GM18858 (cell line): ENCODE results near the gene CFAP44.
"Not testable (repeated sequence)": the region's sequence is repeated elsewhere in the genome, so short reads cannot be mapped to it uniquely, and the experiment has no call there.

Experiments used
- ATAC-seq: cut with Tn5 transposase; IDR thresholded peaks from one replicate; pipeline ENCODE4 v1.9.1; 2021; ENCODE audit not compliant: unreplicated experiment

Gene CFAP44, protein sequence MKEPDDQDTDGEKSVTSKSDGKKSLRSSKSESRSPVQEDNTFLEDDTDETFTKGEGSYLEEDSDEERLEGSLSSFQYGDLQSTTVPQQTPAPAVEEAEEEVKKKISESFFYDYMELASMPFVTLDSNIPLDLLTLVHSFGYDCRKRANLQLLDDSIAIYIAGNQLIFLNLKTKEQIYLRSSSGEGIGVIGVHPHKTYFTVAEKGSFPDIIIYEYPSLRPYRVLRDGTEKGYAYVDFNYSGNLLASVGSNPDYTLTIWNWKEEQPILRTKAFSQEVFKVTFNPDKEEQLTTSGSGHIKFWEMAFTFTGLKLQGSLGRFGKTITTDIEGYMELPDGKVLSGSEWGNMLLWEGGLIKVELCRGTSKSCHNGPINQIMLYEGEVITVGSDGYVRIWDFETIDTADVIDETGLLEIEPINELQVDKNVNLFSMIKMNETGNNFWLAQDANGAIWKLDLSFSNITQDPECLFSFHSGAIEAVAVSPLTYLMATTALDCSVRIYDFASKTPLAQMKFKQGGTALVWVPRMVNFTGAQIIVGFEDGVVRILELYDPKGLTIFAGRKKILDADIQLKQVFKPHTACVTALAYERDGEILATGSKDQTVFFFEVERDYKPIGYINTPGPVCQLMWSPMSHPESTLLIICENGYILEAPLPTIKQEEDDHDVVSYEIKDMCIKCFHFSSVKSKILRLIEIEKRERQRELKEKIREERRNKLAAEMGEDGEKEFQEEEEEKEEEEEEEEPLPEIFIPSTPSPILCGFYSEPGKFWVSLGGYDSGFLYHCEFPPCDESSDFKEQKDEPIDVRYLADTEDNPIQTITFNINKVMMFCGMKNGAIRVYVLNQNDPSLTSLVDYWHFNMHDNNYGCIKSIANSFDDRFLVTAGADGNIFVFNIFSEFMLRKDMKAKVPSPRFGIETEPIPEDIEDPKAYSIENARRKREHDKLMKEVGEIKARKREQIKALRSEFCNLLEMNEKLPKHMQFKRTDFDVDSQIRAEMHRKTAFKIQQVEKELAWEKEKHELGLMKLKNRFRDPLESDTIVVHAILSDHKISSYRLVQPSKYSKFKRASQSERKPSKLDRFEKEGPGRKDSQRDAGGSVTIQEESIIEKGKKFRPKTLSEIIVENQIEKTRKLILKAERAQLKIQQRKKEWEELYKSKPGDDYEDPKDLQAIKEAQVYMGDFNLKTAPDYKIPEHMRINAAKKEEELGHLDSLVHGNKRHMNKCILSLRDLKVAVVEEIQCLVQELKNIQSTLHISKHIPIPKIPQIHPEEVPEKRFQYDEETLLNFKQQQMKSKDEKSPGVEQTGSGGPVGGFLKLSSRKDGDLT (N-terminal part only)

DNA sequence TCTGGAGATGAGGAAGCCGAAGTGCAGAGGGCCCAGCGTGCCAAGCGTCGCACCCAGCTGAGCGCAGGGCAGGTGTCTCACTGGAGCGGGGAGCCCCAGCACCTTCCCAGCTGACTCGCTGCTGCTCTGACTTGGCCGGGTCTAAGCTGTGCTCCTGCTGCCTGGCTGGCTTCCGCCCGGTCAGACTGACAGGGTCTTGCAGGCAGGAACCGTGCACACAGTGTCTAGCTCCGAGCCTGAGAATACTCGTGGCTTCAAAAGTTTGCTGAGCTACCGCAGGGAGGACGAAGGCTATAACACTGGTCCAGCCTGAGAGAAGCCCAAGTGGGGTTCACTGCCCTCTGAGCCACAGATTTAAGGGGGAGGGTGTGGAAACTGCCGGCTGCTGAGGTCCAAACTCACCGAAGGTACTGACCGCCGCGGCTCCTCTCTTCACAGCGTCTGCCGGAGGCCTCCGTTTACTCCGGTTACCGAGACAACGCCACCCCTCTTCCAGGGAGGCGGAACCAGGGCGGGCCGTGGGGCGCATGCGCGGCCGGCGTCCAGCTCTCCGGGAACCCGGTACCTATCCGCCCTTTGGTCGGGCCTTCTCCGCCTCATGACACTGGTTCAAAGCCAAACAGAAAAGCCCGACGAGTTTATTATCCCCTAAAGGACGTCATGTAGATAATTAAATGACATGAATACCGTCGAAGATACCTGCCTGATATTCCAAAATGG lies at the start of gene CFAP44:
CFAP44 (minus strand) TSS at position 443 of the 720 bp plus-strand sequence. CDS start 7,829 bp downstream, outside the sequence.
- ATAC-seq = no peak

DNA sequence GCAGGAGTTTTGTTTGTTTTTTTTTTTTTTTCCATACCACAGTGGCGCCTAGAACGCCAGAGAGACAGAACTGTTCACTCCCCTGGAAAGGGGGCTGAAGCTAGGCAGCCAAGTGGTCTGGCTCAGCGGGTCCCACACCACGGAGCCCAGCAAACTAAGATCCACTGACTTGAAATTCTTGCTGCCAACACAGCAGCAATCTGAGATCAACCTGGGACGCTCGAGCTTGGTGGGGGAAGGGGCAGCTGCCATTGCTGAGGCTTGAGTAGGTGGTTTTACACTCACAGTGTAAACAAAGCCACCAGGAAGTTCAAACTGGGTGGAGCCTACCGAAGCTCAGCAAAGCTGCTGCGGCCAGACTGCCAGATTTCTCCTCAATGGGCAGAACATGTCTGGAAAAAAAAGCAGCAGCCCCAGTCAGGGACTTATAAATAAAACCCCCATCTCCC lies 43.9 kb upstream of the CFAP44 start:
- no peak for ATAC-seq

DNA sequence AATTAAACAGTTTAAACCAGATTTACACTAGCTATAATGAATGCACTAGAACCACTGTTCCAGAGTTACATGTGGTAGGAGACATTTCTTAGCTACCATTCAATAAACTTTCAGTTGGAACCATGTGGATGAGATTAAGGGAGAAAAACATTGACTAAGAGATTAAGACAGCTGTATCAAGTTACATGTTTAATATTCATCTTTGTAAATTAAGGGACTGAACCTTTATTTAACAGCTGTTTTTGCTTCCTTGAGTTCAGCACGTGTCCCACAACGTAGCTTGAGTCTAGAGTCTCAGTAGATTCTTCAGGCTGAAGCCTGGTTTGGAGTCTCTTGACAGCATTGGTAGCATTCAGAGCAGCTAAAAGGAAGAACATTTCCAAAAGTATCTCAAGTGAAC lies 27.2 kb upstream of the CFAP44 start:
- no peak for ATAC-seq

DNA sequence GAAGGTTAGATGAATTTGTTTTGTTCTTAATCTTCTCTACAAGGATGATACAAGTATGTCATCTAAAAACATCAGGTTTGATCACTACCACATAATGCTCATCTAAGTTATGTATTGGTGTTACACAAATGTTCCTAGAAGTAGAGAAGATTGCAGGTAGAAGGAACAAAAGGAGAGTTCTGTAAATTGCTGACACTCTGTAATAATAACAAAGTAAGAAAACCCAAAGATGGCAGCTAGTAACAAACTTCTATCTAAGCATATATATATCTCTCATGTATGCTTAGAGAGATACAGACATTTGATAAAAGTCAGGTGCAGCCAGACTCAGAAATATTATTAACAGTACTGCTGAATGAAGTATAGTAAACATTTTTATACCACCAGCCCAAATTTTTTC lies 20.2 kb upstream of the CFAP44 start:
- ATAC-seq = no peak

DNA sequence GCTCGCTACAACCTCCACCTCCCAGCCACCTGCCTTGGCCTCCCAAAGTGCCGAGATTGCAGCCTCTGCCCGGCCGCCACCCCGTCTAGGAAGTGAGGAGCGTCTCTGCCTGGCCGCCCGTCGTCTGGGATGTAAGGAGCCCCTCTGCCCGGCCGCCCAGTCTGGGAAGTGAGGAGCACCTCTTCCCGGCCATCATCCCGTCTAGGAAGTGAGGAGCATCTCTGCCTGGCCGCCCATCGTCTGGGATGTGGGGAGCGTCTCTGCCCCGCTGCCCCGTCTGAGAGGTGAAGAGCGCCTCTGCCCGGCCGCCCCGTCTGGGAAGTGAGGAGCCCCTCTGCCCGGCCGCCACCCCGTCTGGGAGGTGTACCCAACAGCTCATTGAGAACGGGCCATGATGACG lies 17.3 kb upstream of the CFAP44 start:
- ATAC-seq = not testable (repeated sequence)

DNA sequence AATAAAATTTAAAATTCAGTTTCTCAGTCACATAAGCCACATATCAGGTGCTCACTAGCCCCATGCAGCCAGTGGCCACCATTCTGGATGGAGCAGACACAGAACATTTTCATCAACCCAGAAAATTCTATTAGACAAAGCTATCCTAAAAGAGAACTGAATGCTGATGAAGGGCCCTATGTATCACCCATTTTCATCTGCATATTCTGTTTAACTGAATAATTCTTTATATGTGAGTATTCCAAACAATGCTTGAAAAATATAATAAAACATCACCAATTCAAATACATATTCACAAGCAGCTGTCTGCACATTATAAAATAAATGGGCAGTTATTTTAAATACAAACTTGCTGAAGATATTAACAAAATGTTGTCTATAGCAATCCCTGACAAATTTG lies 14.2 kb upstream of the CFAP44 start:
- no peak for ATAC-seq

DNA sequence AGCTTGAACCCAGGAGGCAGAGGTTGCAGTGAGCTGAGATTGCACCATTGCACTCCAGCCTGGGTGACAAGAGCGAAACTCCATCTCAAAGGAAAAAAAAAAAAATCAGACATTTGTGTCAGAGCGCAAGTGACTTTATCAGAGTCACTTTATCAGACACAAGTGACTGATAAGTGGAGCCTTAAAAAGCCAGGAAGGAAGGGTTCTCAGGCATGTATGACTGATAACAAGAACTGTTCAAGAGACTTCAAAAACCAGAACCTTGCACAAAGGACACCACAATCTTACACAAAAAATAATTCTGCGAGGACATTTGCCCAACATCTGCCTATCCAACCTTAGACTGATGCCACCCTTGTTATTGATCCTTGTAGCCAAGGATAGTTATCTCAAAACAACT lies 13.3 kb upstream of the CFAP44 start:
- ATAC-seq = no peak

DNA sequence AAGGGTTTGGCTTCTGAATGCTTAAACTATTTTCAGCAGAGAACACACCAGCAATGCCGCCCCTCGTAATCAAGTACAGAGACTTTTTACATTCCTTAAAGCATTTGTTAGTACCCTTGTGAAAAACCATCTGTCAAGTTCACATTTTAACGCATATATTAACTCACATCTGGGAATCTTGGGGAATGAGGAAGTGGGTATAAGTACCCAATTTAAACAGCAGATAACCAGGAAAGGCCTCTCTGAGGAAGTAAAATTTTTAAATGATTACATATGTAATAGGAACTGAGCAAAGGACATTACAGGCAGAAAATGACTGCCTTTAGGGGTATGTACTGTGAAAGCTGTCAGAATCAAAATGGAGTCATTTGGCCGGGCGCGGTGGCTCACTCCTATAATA lies 12.8 kb upstream of the CFAP44 start:
- ATAC-seq = no peak

DNA sequence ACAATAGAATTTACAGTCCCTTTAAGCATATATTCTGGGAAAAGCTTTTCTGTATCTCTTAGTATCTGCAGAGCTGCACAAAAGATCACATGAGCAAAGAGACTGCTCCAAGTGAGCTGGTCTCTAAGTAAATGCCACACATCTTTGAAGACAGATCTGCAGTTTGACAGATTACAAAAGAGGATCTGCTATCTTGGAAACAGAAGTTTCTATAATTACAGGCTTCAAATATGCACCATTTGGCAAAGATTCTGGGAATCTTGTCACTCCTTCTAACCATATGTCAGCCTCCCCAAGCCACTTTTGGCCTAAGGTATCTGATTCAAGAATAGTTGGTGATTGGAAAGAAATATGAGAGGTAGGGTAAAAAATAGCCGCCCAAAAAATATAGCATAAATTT lies 9.6 kb upstream of the CFAP44 start:
- no peak for ATAC-seq

DNA sequence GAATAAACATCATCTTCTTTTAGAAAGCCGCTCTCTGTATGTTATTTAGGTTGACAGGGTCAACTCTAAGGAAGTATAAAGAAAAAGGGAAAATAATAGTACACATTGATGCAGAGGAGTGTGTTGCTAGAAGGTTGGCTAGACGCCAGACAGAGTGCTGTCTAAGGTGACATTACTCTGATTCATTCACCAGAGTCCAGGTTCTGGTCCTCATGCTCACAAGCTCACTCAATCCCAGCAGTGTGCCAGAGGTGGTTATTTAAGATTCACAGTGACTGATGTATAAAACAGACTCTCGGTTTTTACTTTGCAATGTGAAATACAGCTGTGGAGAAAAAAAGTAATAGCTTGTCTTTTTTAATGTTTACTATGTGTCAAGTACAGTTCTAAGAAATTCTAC lies 1.7 kb downstream of the CFAP44 start:
- no peak for ATAC-seq

DNA sequence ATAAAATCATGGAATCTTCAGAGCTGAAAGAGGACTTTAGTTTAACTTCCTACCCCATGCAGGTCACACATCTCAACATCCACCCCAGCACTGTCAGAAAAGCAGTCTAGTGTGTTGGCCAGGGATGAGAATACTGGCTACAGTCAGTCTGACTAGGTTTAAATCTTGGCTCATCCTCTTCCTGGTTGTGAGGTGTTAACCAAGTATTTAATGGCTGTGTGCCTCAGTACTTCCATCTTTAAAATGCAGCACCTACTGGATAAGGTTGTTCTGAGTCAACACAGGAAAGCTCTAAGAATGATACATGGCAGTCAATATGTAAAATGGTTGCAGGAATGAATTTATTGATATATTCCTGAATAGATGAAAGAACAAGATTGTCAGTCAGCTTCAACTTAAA lies 3.1 kb downstream of the CFAP44 start:
- ATAC-seq = no peak

DNA sequence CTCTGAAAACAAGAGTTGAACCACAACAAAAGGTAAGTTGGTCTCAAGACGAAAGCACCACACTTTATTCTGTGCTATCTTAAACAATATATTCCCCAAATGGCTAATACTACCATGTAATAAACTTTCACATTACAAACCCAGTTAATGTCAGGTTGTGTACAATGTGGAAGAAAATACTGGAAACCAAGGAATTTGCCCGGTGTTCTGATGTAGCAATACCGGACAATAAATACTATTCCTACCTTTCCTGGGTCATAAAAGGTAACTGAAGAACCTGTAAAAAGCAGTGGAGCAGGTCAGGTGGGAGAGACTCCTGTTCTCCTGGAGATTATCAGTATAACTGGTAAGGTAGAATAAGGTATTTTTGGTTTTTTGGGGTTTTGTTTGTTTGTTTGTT lies 3.9 kb downstream of the CFAP44 start:
- no peak for ATAC-seq

DNA sequence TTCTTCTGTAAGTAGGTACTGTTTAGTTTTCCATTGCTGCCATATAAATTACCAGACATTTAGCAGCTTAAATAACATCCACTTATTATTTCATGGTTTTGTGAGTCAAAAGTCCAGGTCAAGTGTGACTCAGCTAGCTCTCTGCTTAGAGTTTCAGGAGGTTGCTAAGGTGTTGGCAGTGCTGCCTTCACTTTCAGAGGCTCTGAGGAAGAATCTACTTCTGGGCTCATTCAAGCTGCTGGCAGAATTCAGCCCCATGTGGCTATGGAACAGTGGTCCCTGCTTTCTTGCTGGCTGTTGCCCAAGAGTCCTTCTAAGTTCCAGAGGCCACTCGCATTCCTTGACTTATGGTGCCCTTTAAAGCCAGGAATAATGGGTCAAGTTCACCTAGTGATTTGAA lies 4.5 kb downstream of the CFAP44 start:
- ATAC-seq = no peak

DNA sequence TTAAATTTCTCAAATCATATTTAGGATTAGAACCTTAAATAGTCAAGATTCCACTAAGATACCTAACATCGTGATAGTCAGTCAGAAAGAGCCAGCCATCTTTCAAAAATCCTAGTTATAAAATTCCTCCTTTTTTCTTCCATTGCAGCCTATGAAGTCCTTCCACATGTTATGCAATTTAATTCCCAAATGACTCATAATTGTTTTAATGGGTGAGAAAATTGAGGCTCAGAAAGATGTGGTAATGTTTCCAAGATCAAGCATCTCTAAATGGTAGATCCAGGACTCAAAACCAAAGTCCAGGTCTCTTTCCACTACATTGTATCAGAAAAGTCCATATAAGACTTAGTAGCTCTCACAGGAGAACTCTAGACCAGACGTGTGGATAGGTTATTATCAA lies 9.5 kb downstream of the CFAP44 start:
- no peak for ATAC-seq

DNA sequence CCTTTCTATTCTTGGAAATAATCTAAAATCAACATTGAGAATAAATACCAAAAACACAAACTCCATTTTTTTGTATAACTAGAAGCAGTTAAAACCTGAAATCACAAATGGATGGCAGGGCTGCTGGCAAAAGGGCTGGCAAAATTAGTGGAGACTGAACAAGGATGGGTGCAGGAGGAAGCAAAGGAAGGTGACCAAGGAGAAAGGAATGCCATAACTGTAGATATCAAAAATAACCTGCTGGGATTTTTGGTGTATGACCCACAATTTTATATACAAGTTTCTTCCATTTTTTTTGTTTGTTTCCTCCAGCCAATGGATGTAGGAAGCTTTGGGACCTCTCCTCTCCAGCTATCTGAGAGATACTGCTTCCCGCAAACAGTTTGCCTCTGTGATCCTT lies 12.7 kb downstream of the CFAP44 start:
- no peak for ATAC-seq

DNA sequence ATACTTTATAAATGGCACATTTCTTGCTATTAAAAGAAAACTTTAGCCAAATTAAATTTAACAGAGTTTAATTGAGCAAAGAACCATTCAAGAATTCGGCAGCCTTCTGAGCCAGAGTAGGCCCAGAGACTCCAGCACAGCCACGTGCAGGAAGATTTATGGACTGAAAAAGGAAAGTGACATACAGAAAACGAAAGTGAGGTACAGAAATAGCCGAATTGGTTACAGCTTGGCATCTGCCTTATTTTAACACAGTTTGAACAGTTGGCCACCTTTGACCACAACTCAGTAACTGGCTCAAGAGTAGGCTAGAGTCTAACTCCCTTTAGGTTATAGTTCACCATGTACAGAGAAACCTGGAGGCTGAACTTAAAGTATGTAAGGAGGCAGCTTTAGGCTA lies 17.6 kb downstream of the CFAP44 start:
- ATAC-seq = peak; percentile 59

DNA sequence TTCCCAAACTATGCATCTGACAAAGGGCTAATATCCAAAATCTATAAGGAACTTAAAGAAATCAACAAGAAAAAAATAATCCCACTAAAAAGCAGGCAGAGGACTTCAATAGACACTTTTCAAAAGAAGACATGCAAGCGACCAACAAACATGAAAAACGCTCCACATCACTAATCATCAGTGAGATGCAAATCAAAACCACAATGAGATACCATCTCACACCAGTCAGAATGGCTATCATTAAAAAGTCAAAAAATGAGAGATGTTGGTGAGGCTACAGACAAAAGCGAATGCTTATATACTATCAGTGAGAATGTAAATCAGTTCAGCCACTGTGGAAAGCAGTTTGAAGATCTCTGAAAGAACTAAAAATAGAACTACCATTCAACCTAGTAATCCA lies 20.2 kb downstream of the CFAP44 start:
- peak; percentile 35 for ATAC-seq

DNA sequence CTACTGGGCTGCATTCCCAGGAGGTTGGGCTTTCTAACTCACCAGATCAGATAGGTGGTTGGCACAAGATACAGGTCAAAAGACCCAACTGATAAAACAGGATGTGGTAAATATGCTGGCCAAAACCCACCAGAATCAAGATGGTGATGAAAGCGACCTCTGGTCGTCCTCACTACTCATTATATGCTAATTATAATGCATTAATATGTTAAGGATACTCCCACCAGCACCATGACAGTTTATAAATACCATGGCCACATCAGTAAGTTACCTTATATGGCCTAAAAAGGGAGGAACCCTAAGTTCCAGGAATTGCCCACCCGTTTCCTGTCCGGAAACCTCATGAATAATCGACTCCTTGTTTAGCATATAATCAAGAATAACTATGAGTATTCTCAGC lies 31.6 kb downstream of the CFAP44 start:
- no peak for ATAC-seq

DNA sequence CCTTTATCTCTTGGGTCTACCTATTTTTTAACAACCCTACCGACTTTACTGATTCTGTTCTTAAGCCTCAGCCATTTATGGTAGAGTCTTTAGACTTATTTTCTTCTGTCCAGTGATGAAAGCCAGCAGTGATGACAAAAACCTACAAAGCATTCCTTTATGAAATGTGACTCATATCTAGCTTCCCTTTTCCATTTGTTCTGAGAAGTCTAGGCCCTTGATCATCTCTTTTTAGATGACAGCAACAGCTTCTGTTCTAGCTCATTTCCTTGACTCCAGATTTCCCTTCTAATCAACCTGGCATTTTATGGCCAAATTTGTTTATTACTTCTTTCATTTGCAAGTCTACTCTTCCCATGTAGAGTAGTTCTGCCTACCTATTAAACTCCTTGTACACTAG lies 36.1 kb downstream of the CFAP44 start:
- no peak for ATAC-seq

DNA sequence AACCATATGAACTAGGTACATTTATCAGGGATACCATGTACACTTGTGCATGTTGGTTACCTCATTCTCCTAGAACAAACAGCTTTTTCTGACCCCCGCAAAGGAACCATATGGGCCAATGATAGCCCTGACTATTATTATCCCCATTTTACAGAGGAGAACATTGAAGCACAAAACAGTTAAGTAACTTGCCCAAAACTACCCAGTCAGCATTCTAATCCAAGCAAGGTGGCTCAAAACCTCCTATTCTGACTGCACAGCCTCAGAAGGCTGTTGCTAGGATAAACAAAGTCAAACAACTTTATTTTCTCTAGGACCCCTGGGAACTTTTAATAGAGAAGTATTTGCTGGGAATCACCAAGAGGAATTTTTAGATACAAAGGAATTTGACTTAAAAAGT lies 36.7 kb downstream of the CFAP44 start:
- ATAC-seq = no peak
